Inflammatory macrophage treated with lipopolysaccharide for 4 hours (primary cell): ENCODE data around the gene TAF11L14.

Experiments used
- DNase-seq: peaks from one replicate; pipeline ENCODE4 v3.0.0-alpha.2; 2020

TAF11L14 gene

GRCh38 chr5:17680737-17681136, 46.5 kb downstream of the TAF11L14 start:
- DNase-seq: no peak
